HepG2 (cell line): ENCODE results near the gene NUP88. TPM values are rescaled to one million over a fixed set of nuclear protein-coding genes. Genes with fewer than 3 reads are reported as not detected.
A peak's percentile ranks its signal among the peaks of the same experiment; 100 is the strongest.

Experiments used
- DMAP1 ChIP-seq: IDR thresholded peaks from 2 replicates; pipeline ENCODE4 v1.6.1; 2016
- GATAD1 ChIP-seq: IDR thresholded peaks from 2 replicates; pipeline ENCODE4 v1.6.1; 2016; ENCODE audit warnings: missing genetic modification reagents, missing compliant biosample characterization
- HBP1 ChIP-seq: IDR thresholded peaks from 2 replicates; pipeline ENCODE4 v1.6.1; 2016; ENCODE audit warnings: low read depth, control low read depth
- KAT2B ChIP-seq: fragments of 150-350 bp; IDR thresholded peaks from 2 replicates; pipeline ENCODE4 v1.6.1; 2014; ENCODE audit warnings: low read depth, low read length, borderline replicate concordance
- KDM5B ChIP-seq: sonication (generic); formaldehyde crosslinking; IDR thresholded peaks from 2 replicates; pipeline ENCODE4 v1.4.0; 2020; ENCODE audit warnings: missing genetic modification reagents, mild to moderate bottlenecking, borderline replicate concordance
- MAFK ChIP-seq, 2 experiments: IDR thresholded peaks in 1 of 2; conservative IDR thresholded peaks in 1 of 2; 2 replicates each; pipeline ENCODE4 v1.6.1; 2011; ENCODE audit warnings: improper control_type of control experiment in 2 of 2, low read length in 2 of 2
- NFE2L2 ChIP-seq: fragments of 150-350 bp; IDR thresholded peaks from 2 replicates; pipeline ENCODE4 v1.6.1; 2014; ENCODE audit warnings: low read length
- NFKBIZ ChIP-seq: IDR thresholded peaks from 2 replicates; pipeline ENCODE4 v1.6.1; 2018; ENCODE audit warnings: missing genetic modification reagents, missing compliant biosample characterization
- POLR2AphosphoS5 ChIP-seq: IDR thresholded peaks from 2 replicates; pipeline ENCODE4 v1.6.1; 2012; ENCODE audit warnings: low read depth, low read length
- ZBTB40 ChIP-seq, 2 experiments: fragments of 450-650 bp in 1 of 2; sonication (generic) in 1 of 2; formaldehyde crosslinking in 1 of 2; IDR thresholded peaks; 2 replicates each; pipeline versions ENCODE4 v1.6.1 to v1.8.0; 2016 to 2022; ENCODE audit warnings: antibody characterized with exemption in 1 of 2, mild to moderate bottlenecking in 1 of 2, missing genetic modification reagents in 1 of 2
- ZBTB49 ChIP-seq: sonication (generic); formaldehyde crosslinking; IDR thresholded peaks from 2 replicates; pipeline ENCODE4 v1.4.0; 2020; ENCODE audit warnings: missing genetic modification reagents, borderline replicate concordance
- ZMYM4 ChIP-seq: sonication (generic); formaldehyde crosslinking; IDR thresholded peaks from 2 replicates; pipeline ENCODE4 v1.8.1; 2023; ENCODE audit warnings: mild to moderate bottlenecking, missing genetic modification reagents
- ZNF292 ChIP-seq: sonication (generic); formaldehyde crosslinking; IDR thresholded peaks from 2 replicates; pipeline ENCODE4 v1.8.1; 2022; ENCODE audit warnings: mild to moderate bottlenecking, low read depth, missing genetic modification reagents, borderline replicate concordance
- polyA plus RNA-seq, 8 experiments: library from polyadenylated mRNA; depleted of rRNA in 3 of 8; stranded (reverse) in 7 of 8; unstranded in 1 of 8; fragments of >200 nt; fragmentation: Illumina TruSeq in 4 of 8; extraction: Trizol in 4 of 8; gene quantifications; 2 replicates each; pipeline versions ENCODE4 v1.2.1 to v1.2.3, GENCODE V29; 2011 to 2016; ENCODE audit warnings: low read depth in 4 of 8, missing spikeins in 1 of 8, mixed read lengths in 1 of 8; ENCODE audit not compliant: insufficient read depth in 1 of 8
- total RNA-seq, 5 experiments: library from RNA; depleted of rRNA; stranded (reverse); fragments of >200 nt; fragmentation: Illumina TruSeq; extraction: Trizol; gene quantifications; 2 replicates each; pipeline ENCODE4 v1.2.3, GENCODE V29; 2016; ENCODE audit warnings: low read depth in 1 of 5

The NUP88 gene
- total and polyA plus RNA-seq, 2 of the 13 experiments (the other 11 are each of a cell fraction or from before 2014, with no cell fraction given), result 48.2 to 130 TPM

GRCh38 chr17:5419959-5420653, 644 bp upstream of the NUP88 start, which contains the start of gene RPAIN (continued):
- TF ChIP-seq ZBTB49 (CRISPR knock-in tag) (no peak), NFE2L2 (no peak), POLR2AphosphoS5 (peak; percentile 96), DMAP1 (CRISPR knock-in tag) (peak; percentile 96), GATAD1 (CRISPR knock-in tag) (peak; percentile 85), KDM5B (CRISPR knock-in tag) (peak; percentile 91), ZBTB40 (IDR thresholded peaks at IDR 0.05) (no peak), ZBTB40 (CRISPR knock-in tag; IDR thresholded peaks at IDR 0.05) (0 out of 2 replicates have a peak, but pooled peaks have one; percentile 30), NFKBIZ (CRISPR knock-in tag) (0 out of 2 replicates have a peak, but pooled peaks have one; percentile 46), MAFK (conservative IDR thresholded peaks at IDR 0.05 in 1 of 2, IDR thresholded peaks at IDR 0.05 in 1 of 2; ENCODE audit: low read length in 2 of 2) (no peak), ZMYM4 (peak; percentile 64), HBP1 (CRISPR knock-in tag) (peak; percentile 32; the same call in 1 of the 2 replicates), ZNF292 (CRISPR knock-in tag) (0 out of 2 replicates have a peak, but pooled peaks have one; percentile 20), KAT2B (peak; percentile 59; the same call in 1 of the 2 replicates)
